ENCODE measurements around the gene MMP10.

Gene MMP10

DNA sequence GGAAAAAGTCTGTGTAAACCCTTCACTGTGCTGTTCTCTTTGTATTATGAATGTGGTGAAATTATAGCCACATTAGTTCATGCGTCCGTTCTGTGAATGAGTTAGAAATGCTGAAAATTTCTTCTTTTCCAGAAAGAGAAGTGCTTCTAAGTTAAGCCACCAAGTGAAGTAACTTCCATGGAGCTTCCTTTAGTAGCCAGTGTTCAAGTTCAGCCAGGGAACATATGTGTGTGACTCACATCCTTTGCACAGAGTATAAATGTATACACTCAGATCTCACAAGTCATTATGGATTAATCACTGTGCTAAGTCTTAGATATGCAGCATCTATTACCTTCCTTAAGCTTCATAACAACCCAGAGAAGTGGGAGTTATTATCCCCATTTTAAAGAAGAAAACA, 52.5 kb downstream of the MMP10 start:
- DNase-seq (ENCODE audit: low read depth): peak; percentile 93

- DNase-seq (ENCODE audit: low read depth): peak; percentile 44
Observed at GRCh38 chr11:102724904-102725500, 55.4 kb downstream of the MMP10 start, which contains the start of gene MMP8. Gene MMP8 (minus strand): TSS chr11:102724954. CDS start chr11:102724855, 99 bp downstream.

DNA sequence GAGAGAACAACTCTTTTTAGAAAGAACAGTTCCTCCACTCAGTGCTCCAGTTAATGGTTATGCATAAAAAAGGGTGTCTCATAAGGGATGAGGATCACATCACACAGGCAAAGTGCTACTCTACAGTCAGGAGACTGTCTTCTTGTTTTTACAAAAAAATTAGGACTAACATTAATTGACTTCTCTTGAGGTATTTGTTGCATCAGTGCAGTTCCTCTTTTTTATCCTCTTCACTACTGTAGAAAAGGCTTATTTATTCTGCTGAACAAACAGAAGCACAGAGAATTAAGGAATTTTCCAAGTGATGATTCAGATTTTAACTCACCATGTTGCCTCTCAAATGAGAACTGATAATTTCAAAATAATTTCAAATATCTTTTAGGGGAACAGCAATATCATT, 57.6 kb downstream of the MMP10 start:
- no peak for DNase-seq (ENCODE audit: low read depth)

Data from ELR (cell line).